Umbilical cord (tissue), 2 donors: ENCODE data around the gene DCBLD2. TPM values are rescaled to one million over a fixed set of nuclear protein-coding genes. Genes with fewer than 3 reads are reported as not detected.

Source experiments
- DNase-seq: peaks from one replicate; pipeline ENCODE4 v3.0.0-alpha.2; 2015; ENCODE audit warnings: low spot score
- total RNA-seq: library from RNA; depleted of rRNA; stranded (reverse); fragments of >200 nt; gene quantifications from one replicate; pipeline ENCODE4 v1.2.3, GENCODE V29; 2014; ENCODE audit warnings: low replicate concordance; ENCODE audit not compliant: insufficient read depth

DCBLD2 gene
- total RNA-seq, 1 donor from 2014 or later = 79.4 TPM

- no peak for DNase-seq
Observed at GRCh38 chr3:98768961-98769360, 132.5 kb downstream of the DCBLD2 start.

- no peak for DNase-seq
Observed at GRCh38 chr3:98766924-98767323, 134.6 kb downstream of the DCBLD2 start.

GRCh38 chr3:98765721-98766120, 135.8 kb downstream of the DCBLD2 start:
- DNase-seq = no peak

GRCh38 chr3:98764472-98764884, 137.0 kb downstream of the DCBLD2 start:
- DNase-seq = no peak

- no peak for DNase-seq
Observed at GRCh38 chr3:98763819-98764418, 137.6 kb downstream of the DCBLD2 start.

- DNase-seq = peak; percentile 52
Observed at GRCh38 chr3:98763076-98763475, 138.4 kb downstream of the DCBLD2 start, which contains the start of gene ST3GAL6. ST3GAL6 (plus strand) TSS chr3:98763340; CDS start chr3:98768441, 5,101 bp downstream.

- DNase-seq = peak; percentile 38
Observed at GRCh38 chr3:98761643-98762229, 139.8 kb downstream of the DCBLD2 start.

- DNase-seq = no peak
Observed at GRCh38 chr3:98759629-98760028, 141.9 kb downstream of the DCBLD2 start.

- no peak for DNase-seq
Observed at GRCh38 chr3:98755601-98756000, 145.9 kb downstream of the DCBLD2 start.

- no peak for DNase-seq
Observed at GRCh38 chr3:98754483-98754882, 147.0 kb downstream of the DCBLD2 start.

GRCh38 chr3:98750276-98750919, 151.1 kb downstream of the DCBLD2 start:
- no peak for DNase-seq

- DNase-seq = no peak
Observed at GRCh38 chr3:98746882-98747281, 154.6 kb downstream of the DCBLD2 start.

- DNase-seq = no peak
Observed at GRCh38 chr3:98746122-98746521, 155.4 kb downstream of the DCBLD2 start.

Other genes starting within 250 kb of the DCBLD2 start
- 12.0 TPM for gene ST3GAL6, start 138.4 kb downstream of the DCBLD2 start, total RNA-seq